ENCODE measurements around the gene CDH13.

DNA sequence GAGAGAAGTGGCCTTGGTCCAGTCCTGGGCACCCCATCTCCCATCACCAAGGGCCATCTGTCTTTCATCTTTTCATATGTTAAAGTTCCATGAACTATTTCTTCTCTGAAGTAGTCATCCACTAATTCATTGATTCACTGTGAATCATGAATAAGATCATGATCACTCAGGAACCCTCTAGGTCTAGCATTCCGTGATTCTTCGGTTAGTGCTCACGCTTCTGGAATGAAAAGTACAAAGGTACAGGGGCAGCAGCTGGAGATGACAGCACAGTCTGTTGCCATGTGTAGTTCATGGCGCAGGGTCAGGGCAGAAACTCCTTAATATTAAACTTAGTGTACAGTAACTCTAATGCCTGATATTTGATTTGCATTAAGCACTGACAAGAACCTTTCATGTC is 127.1 kb downstream of the CDH13 start:
- TF ChIP-seq SNAI2 (CRISPR knock-in tag; IDR thresholded peaks at IDR 0.05) (no peak), TOX (CRISPR knock-in tag; IDR thresholded peaks at IDR 0.05; ENCODE audit: borderline replicate concordance) (no peak)

Data from SK-N-SH treated with all-trans-retinoic acid at 6 μM for 48 hours (cell line).